Adipocyte (in vitro differentiated cells): ENCODE data around the gene TP63.

Experiments used
- DNase-seq: peaks from one replicate; pipeline ENCODE4 v3.0.0-alpha.2; 2015; ENCODE audit warnings: low read depth
- H3K27me3 ChIP-seq: replicated peaks from 2 replicates; pipeline ENCODE4 v1.7.0; 2013; ENCODE audit warnings: mild to moderate bottlenecking, low read length, moderate library complexity; ENCODE audit not compliant: control insufficient read depth, insufficient read depth
- H3K36me3 ChIP-seq: 2 replicates; pipeline ENCODE4 v1.7.0; 2013; ENCODE audit warnings: low read length, mild to moderate bottlenecking, moderate library complexity; ENCODE audit not compliant: control insufficient read depth, insufficient read depth, severe bottlenecking
- H3K4me1 ChIP-seq: 2 replicates; pipeline ENCODE4 v1.7.0; 2013; ENCODE audit warnings: mild to moderate bottlenecking, low read length, moderate library complexity; ENCODE audit not compliant: control insufficient read depth, insufficient read depth
- H3K4me3 ChIP-seq: 2 replicates; pipeline ENCODE4 v1.7.0; 2013; ENCODE audit warnings: mild to moderate bottlenecking, low read length, moderate library complexity
- H3K9ac ChIP-seq: 2 replicates; pipeline ENCODE4 v1.7.0; 2013; ENCODE audit warnings: mild to moderate bottlenecking, low read length, moderate library complexity
- H3K9me3 ChIP-seq: 2 replicates; pipeline ENCODE4 v1.7.0; 2013; ENCODE audit warnings: mild to moderate bottlenecking, low read length, moderate library complexity; ENCODE audit not compliant: control insufficient read depth

Gene TP63

GRCh38 chr3:189781415-189781814, 150.2 kb downstream of the TP63 start:
- no peak for DNase-seq
- H3K9ac ChIP-seq, result no peak overlapping the region
- H3K4me1 ChIP-seq, result no peaks in the 10 kb centered on the region
- H3K9me3 ChIP-seq, result no peaks in the 10 kb centered on the region
- H3K27me3 ChIP-seq, result no peaks in the 10 kb centered on the region
- H3K36me3 ChIP-seq, result no peaks in the 10 kb centered on the region
- H3K4me3 ChIP-seq, result no peak overlapping the region

GRCh38 chr3:189786479-189787064, 155.4 kb downstream of the TP63 start:
- DNase-seq, result no peak
- Histone ChIP-seq H3K27me3 (no peaks in the 10 kb centered on the region), H3K4me3 (no peak overlapping the region), H3K4me1 (no peaks in the 10 kb centered on the region), H3K36me3 (no peaks in the 10 kb centered on the region), H3K9me3 (no peaks in the 10 kb centered on the region), H3K9ac (no peak overlapping the region)

DNA sequence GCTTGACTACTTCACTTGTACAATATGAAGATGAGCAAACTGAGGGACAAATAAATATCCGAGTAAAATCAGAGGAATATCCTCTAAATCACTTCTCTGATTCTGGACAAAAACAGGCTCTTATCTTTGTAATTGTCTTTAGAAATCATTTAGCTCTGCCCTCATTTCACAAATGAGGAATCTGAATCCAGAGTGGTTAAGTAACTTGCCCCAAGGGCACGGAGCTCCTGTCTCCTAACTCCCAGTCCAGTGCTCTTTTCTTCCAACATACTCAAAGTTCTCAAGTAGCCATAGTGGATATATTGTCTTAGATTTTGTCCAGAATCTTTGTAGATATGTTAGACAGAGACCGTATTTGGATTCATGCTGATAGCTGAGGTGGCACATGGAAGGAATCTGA, 156.0 kb downstream of the TP63 start:
- H3K9ac ChIP-seq, result no peak overlapping the region
- H3K4me1 ChIP-seq, result no peaks in the 10 kb centered on the region
- H3K9me3 ChIP-seq, result no peaks in the 10 kb centered on the region
- no peak overlapping the region for H3K4me3 ChIP-seq
- no peak for DNase-seq
- no peaks in the 10 kb centered on the region for H3K36me3 ChIP-seq
- no peaks in the 10 kb centered on the region for H3K27me3 ChIP-seq

GRCh38 chr3:189787632-189788031, 156.4 kb downstream of the TP63 start:
- H3K9ac ChIP-seq, result no peak overlapping the region
- H3K36me3 ChIP-seq, result no peaks in the 10 kb centered on the region
- no peak overlapping the region for H3K4me3 ChIP-seq
- H3K9me3 ChIP-seq, result no peaks in the 10 kb centered on the region
- no peaks in the 10 kb centered on the region for H3K27me3 ChIP-seq
- DNase-seq, result peak; percentile 8
- H3K4me1 ChIP-seq, result no peaks in the 10 kb centered on the region

DNA sequence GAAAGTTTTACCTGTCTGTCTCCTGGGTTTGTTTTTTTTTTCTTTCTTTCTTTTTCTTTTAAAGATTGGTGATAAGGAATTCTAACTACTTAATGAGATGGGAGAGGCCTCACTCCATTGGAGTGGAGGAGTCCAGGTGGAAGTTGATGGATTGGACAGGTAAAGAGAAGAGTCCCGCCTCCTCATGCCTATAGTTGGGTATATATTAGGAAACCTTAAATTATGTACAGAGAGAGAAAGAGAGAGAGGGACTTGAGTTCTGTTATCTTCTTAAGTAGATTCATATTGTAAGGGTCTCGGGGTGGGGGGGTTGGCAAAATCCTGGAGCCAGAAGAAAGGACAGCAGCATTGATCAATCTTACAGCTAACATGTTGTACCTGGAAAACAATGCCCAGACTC, 158.2 kb downstream of the TP63 start:
- H3K4me3 ChIP-seq, result no peak overlapping the region
- no peak overlapping the region for H3K9ac ChIP-seq
- no peak for DNase-seq

DNA sequence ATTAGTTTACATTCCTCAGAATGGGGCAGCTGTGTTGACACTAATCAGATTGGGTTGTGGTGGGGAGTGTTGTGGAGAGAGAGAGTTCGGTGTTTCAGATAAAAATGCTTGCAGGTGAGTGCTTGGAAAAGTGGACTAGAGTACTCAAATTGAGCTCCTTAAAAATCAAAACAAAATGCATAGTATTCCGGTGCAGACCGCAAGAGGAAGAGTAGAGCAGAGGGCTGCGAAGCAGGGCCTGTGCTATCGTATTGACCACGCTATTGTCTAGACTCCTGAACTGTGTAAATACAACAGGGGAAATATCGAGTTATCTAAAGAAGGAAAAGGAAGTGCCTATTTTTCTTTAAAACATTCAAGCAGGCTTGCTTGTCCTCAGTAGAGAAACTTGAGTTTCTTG, 159.5 kb downstream of the TP63 start:
- Histone ChIP-seq H3K9ac (no peak overlapping the region), H3K4me3 (no peak overlapping the region), H3K27me3 (no peaks in the 10 kb centered on the region), H3K4me1 (no peaks in the 10 kb centered on the region), H3K36me3 (no peaks in the 10 kb centered on the region), H3K9me3 (no peaks in the 10 kb centered on the region)
- DNase-seq, result no peak

More for the DNA sequence above, 158.2 kb downstream of the TP63 start:
- H3K27me3 ChIP-seq, result no peaks in the 10 kb centered on the region
- no peaks in the 10 kb centered on the region for H3K9me3 ChIP-seq
- H3K4me1 ChIP-seq, result no peaks in the 10 kb centered on the region
- H3K36me3 ChIP-seq, result no peaks in the 10 kb centered on the region

- H3K4me3 ChIP-seq, result no peak overlapping the region
- H3K36me3 ChIP-seq, result no peaks in the 10 kb centered on the region
- no peaks in the 10 kb centered on the region for H3K27me3 ChIP-seq
- no peak overlapping the region for H3K9ac ChIP-seq
- no peaks in the 10 kb centered on the region for H3K9me3 ChIP-seq
- no peaks in the 10 kb centered on the region for H3K4me1 ChIP-seq
- no peak for DNase-seq
Measured at GRCh38 chr3:189792046-189792929, 161.1 kb downstream of the TP63 start.

DNA sequence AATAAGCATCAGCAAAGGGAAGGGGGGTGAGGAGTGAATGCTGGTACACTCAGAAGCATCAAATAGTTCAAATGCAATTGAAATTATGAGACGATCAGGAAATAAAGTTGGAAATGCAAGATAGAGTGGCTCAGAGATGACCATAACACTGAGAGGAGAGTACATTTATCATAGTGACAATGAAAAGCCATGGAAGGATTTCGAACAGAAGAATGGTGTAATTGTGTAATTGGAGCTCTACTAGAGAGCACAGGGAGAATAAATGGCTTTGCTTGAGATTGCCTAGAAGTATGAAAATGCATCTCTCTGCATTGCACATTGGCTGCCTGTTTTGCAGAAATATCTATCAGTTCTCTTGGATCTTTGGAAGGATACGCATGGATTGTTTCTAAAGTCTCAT, 163.3 kb downstream of the TP63 start:
- Histone ChIP-seq H3K27me3 (no peaks in the 10 kb centered on the region), H3K4me1 (no peaks in the 10 kb centered on the region), H3K9me3 (no peaks in the 10 kb centered on the region), H3K36me3 (no peaks in the 10 kb centered on the region), H3K9ac (no peak overlapping the region), H3K4me3 (no peak overlapping the region)
- DNase-seq, result no peak

- H3K36me3 ChIP-seq, result no peaks in the 10 kb centered on the region
- no peak for DNase-seq
- no peaks in the 10 kb centered on the region for H3K9me3 ChIP-seq
- no peak overlapping the region for H3K4me3 ChIP-seq
- H3K27me3 ChIP-seq, result no peaks in the 10 kb centered on the region
- no peaks in the 10 kb centered on the region for H3K4me1 ChIP-seq
- H3K9ac ChIP-seq, result no peak overlapping the region
Measured at GRCh38 chr3:189797103-189797750, 166.0 kb downstream of the TP63 start.

DNA sequence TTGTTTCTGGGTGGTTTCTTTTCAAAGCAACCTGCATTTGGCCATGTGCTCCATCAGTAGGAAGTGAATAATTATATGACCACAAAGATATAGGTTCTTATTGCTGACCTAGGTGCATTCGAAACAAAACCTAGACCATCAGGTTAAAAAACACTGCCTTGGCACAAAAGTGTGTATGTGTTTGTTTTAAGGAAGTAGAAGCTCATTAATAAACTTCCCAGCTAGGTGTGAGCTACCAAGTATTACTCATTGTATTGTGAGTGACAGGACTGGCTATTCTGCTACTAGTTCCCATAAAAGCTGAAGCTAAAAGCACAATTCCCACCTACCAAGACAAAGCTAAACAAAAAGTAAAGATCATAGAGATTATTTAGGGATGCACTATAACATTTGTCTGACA, 168.2 kb downstream of the TP63 start:
- H3K9ac ChIP-seq, result no peak overlapping the region
- no peaks in the 10 kb centered on the region for H3K27me3 ChIP-seq
- no peaks in the 10 kb centered on the region for H3K36me3 ChIP-seq
- no peaks in the 10 kb centered on the region for H3K4me1 ChIP-seq
- DNase-seq, result no peak
- no peaks in the 10 kb centered on the region for H3K9me3 ChIP-seq
- no peak overlapping the region for H3K4me3 ChIP-seq

DNA sequence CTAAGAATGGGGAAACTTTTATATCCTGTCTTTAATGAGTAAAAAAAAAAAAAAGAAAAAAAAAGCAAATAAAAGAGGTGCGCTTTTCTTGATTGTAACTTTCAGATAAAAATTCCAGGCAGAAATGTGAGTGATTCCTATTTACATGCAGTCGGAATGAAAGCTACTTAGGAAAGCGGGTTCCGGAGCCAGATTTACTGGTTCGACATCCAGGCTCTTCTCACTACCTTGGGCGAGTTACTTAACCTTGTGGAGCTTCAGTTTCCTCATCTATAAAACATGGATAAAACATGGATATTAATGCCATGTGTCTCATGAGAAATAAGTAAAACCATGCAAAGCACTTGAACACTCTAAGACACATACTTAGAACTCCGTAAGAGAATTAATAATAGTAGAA, 169.2 kb downstream of the TP63 start:
- H3K4me3 ChIP-seq, result no peak overlapping the region
- H3K9me3 ChIP-seq, result no peaks in the 10 kb centered on the region
- H3K9ac ChIP-seq, result no peak overlapping the region
- no peaks in the 10 kb centered on the region for H3K27me3 ChIP-seq
- no peaks in the 10 kb centered on the region for H3K4me1 ChIP-seq
- no peaks in the 10 kb centered on the region for H3K36me3 ChIP-seq
- DNase-seq, result no peak
